Inferior parietal cortex (tissue), 1 donor: ENCODE data around the gene RPTOR.

ENCODE experiments used
- DNase-seq: peaks from one replicate; pipeline ENCODE4 v3.0.0-alpha.2; 2016; ENCODE audit errors: extremely low spot score

The RPTOR gene

DNA sequence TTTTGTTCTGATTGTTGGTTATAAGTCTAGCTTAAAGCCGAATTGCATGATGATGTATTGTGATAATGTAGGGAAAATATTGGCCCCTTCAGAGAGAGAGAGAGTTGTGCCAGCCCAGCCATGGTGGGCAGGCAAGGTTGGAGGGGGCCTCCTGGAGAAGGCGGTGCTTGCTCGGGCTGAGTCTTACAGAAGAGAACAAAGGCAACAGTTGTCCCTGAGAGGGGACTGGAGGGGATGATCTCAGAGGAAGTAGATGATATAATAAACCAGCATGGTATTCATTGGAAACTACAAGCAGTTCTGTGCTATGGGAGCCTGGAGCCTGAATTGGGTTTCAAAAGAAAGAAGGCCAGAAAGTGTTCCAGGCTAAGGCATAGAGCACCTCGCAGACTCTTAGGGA, 173.8 kb downstream of the RPTOR start:
- DNase-seq, result no peak

DNA sequence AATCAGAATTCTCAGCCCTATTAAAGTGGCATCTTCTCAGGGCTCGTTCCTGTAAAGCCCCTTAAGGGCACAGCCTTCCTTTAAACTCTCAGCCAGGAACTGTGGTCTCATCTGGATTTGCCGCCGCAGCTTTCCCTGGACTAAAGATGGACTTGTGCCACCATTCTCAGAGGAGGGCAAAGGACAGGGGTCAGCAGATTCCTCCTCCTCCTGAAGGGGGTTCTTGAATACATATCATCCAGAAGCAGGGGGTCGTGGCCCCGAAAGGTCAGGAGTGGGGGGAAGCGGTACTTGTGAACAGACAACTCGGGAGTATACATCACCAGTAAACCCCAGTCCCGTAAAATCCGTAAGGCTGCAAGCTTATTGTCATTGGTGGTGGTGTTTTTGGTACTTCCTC, 174.8 kb downstream of the RPTOR start:
- DNase-seq, result no peak

DNA sequence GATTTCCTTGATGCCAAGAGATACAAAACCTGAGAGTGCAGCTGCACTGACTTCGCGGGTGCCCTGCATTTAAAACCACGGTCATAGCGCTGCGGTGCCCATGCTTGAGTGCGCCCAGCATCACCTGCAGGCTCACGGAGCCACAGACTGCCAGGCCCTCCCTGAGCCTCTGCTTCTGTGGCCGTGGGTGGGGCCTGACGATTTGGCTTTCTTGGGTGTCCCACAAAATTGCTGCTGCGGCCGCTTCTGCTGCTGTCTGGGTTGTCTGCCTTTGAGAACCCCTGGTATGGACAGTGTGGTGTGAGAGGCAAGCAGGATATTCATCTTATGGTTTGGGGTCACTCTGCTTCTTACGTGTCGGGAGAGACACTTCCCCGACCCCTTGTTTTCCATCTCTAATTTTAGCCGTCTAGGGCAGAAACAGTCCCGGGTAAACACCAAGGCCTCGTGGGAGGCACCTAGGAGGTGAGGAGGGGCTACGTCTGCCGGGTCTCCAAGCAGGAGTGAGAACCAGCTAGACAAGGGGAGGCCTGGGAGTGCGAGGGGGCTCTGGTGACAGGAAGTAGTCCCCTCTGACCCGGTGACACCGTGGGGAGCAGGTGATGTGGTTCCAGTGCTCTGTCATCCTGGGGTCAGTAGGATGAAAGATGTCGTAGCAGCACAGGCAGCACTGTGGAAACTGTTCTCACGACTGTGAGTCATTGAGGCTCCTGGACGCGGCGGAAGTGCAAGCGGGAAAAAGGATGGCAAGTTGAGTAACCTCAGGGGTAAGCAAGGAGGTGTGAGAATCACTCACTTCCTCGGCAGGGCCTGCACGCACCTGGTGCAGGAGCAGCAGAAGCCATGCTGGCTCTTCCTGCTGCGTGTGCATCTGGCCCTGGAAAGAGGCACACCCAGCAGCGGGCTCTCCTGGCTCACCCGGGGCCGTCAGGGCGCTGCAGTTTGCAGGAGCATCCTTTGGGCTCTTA, 176.3 kb downstream of the RPTOR start:
- DNase-seq, result no peak

DNA sequence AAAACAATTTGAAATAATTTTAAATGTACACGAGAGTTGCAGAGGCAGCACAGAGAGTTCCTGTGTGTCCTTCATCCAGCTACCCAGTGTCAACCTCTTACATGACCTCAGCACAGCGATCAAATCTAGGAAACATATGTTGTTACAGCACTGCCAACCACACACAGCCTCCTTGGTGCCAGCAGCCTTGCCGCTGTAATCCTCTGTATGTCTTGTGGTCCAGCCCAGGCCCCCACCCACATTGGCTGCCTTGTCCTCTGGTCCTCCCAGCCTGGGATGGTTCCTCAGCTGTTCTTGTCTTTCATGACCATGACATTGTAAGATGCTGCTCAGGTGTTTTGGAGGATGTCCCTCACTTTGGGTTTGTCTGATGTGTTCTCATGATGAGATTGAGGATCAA, 178.0 kb downstream of the RPTOR start:
- no peak for DNase-seq

DNA sequence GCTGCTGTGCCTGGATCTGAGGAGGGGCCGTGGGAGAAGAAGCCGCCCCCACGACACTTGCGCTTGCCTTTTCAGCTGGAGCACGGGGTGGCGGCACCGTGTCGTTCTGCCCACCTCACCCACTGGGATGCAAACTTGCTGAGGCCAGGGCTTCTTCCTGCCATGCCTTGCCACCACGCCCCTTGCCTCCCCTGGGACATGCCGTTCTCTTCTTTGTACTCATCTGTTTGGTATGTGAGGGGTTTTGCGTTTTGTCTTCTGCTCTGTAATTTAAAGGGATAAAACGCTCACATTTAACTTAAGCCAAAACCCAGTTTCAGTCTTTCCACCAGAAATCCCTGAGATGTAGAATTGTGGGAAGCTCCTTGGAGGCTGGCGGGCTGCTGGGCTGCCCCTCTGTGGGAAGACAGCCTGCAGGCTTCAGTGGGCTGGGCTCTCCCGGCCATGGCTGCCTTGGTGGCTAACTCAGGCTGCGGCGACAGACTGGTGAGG, 180.2 kb downstream of the RPTOR start:
- DNase-seq, result no peak

DNA sequence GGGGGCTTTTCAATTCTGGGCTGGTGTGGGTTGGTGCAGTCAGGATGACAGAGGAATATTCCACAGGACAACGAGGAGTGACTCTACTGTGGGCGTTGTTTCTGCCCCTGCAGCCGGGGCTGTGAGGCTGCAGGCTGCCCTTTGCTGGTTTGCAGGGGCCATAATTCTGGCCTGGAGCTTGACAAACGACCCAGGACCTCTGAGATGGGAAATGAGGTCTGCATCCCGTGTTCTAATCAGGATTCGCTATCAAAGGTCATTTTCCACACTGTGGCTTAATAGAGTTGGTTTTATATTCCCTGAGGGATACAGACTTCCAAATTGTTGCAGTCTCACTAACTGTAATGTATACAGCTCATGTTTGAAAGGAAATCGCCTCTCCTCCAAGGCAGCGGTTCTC, 180.9 kb downstream of the RPTOR start:
- no peak for DNase-seq

DNA sequence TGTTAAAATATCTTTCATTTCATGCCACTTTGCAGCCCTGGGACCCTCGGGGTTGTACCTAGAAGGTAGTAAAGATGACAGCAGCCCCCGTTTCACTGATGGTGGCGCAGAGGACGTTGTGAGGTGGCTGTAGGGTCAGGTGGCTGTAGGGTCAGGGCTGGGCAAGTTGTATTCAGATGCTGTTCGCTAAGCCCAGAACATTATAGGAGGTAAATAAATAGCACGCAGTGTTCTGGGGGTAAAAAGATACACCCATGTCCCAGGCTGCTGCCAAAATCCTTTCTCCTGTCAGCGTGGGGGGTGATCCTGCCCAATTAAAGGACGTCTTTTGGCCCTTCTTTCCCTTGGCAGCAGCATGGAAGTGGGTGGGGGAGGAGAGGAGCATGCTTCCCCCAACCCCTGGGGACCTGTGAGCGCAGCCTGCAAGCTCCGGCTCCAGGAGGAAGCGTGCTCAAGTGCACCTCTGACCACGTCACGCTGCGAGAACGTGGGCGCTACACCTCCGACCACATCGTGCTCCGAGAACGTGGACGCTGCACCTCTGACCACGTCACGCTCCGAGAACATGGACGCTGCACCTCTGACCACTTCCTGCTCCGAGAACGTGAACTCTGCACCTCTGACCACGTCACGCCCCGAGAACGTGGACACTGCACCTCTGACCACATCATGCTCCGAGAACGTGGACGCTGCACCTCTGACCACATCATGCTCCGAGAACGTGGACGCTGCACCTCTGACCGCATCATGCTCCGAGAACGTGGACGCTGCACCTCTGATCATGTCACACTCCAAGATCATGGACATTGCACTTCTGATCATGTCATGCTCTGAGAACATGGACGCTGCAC, 182.1 kb downstream of the RPTOR start:
- no peak for DNase-seq

DNA sequence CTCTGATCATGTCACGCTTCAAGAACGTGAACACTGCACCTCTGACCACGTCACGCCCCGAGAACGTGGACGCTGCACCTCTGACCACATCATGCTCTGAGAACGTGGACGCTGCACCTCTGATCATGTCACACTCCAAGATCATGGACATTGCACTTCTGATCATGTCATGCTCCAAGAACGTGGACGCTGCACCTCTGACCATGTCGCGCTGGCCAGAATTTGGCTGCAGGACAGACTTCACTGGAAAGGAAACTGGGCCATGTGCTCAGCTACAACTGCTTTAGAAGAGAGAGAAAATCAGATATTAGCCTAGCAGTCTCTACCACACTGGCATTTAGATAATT, 182.7 kb downstream of the RPTOR start:
- DNase-seq, result no peak

DNA sequence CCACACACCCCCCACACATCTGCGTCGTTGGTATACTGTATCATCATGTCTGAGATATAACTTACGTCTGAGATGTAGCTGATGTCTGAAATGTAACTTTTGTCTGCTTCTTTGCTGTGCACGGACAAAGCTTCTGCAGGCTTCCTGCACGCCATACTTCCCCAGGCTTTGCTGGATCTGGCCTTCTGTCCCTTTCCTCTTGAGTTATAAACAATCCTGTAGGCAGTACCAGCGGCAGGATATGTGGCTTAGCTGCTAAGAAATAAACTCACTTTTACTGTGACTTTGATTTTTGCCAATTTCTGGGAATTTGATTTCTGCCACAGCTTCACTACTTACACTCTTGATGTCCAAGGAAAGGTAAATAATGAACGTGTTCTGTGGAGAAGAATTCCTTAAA, 184.4 kb downstream of the RPTOR start:
- no peak for DNase-seq

DNA sequence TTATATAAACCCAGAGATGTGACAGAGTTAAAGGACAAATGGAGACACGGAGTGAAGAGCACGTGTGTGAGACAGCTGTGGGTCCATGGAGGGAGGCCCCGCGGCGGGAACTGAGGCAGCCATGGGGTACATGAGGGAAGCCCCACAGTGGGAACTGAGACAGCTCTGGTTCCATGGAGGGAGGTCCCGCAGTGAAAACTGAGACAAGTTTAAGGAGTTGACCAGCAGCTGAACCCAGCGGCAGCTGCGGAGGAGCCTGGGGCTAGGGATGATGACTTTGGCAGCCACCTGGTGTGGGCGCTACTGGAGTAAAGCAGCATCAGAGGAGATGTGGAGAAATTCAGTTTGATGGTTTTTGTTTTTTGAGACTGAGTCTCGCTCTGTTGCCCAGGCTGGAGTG, 185.1 kb downstream of the RPTOR start:
- DNase-seq, result no peak

DNA sequence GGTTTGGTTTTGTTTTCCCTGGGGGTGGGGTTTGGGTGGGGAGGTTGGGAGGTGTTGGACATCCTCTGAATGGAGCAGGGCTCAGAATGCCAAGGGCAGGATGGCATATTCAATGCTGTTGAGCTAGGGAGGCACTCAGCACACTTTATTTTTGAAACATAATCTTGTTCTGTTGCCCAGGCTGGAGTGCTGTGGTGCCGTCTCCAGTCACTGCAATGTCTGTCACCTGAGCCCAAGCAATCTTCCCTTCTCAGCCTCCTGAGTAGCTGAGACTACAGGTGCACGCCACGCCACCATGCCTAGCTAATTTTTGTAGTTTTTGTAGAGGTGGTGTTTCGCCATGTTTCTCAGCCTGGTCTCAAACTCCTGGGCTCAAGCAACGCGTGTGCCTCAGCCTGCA, 186.1 kb downstream of the RPTOR start:
- DNase-seq, result no peak

DNA sequence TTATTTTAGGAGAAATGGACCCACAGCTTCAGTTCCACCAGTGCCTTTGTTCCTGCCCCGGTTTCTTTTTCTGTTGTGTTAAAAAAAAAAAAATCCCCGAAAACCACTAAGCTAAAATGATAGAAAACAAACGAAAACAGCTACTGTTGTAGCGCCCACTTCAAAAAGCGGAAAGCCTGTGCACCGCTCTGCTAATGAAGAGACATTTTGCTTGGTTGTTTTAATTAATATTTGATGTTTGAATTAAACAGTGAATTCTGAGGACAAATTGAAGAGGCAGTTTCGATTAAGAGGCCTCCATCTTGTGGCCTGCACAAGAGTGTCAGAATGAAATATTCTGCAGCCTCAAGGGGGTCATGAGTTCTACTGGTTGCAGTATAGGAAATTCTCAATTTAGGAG, 186.7 kb downstream of the RPTOR start:
- DNase-seq, result no peak

DNA sequence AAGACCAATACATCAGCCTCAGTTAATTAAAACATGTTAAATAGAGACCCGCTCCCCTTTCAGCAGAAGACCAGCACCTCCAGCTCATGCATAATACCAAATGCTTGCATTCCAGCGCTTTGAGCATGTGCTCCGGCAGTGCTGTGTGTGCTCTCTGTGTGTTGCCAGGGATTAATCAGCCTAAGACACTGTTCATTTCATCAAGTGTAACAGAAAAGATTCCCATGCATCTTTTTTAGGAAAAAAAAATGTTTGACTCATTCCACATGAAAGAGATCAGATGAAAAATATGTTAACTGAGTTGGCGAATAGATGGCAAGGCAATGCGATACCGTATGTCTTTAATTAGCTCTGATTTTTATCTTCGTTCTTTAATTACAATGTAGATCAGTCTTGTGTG, 187.6 kb downstream of the RPTOR start:
- no peak for DNase-seq

DNA sequence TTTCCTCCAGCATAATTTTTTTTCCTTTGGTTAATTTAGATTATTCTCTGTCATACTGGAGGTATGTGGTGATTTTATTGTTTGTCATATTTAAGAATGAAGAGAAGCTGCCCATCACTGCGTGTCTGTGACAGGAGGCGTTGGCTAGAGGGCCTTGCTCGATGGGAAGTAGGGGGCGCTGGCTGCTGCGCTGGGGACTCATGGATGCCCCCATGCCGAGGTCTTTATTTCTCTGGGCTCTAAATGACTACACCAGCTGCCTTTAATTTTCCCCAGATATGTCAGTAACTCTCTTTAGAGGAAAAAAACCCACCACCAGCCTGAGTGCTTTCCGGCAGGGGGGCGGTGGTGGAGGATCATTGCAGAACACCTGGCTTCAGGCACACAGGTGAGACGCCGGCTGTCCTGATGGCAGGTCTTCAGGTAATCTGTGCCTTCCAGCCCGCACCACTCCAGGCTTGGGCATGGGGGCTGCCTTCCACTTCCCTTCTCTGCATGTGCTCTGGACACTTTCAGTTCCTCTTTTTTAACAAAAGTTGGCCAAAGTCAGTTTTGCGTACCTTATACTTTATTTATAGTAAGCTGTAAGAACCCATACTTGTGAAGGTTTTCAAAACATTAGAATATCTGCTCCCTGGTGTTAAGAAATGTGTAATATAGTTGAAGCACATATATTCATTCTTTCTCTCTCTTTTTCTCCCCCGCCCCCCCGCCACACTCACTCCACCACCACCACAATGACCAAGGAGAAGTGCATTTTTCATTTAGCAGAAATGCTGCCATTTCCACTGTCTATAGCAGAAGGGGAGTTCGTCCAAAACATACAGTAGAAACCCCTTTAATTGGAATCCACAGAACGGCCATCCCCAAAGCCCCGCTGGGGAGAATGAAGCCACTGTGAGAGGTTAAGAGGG, 192.7 kb downstream of the RPTOR start:
- DNase-seq, result no peak

DNA sequence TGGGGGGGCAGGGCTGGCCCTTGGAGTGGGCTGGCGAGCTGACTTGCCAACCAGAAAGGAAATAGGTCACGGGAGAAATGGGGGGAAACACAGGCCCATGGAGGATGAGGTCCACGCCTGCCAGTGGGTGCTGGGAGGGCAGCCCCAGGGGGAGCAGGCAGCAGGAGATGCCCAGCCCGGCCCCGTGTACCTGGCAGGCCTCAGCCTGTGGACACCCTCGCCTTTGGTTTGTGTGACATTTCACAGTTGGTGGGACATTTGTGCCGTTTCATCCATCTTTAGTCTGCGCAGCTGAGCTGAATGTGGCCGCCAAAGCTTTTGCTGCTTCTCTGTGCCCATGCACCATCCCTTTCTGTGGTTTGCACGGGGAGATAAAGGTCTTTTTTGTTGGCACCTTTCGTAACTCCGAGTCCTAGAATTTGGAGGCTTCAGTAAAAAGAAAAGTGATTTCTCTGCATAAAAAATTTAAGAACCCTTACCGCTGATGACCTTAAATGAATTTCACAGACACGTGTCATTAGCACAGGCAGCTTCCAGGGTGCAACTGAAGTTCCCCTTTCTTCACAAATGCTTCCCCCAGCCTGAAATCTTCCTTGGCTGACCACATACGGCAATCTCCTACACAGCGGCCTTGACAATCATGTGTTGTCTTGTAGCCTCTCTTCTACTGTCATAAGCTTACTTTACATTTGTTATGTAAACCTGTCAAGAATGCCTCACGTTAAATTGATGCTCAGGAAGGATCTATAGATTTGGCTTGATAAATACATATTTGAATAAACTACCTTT, 193.6 kb downstream of the RPTOR start:
- no peak for DNase-seq

DNA sequence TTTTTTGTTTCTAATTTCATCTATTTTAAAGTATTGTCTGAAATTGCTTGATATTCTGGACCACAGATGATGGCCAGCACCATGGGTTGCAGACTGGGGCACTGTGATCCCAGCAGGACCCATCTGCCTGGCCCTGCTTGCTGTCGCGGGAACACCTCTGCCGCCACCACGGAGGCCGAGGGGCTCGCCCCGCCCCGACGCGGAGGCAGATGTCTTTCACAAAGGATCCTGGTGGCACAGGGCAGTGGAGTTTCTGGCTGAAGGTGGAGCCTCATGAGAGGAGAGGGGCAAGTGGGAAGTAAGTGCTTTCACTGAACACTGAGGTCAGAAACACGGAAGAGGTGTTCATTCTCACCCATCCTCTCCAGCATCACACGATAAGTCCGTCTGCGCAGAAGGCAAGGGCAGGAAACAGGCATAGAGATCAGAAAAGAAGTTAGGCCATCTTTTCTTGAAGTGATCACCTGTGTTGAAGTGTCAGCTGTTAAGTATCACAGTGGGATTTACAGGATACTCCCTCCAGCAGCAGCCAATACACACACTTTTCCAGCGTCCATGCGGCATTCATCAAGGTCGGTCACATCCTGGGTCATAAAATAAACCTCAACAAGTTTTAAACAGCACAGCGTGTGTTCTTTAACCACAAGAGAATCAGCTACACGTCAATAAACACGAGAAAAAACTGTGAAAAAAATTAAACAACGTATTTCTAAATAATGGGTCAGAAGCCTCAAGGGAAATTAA, 194.5 kb downstream of the RPTOR start:
- no peak for DNase-seq

DNA sequence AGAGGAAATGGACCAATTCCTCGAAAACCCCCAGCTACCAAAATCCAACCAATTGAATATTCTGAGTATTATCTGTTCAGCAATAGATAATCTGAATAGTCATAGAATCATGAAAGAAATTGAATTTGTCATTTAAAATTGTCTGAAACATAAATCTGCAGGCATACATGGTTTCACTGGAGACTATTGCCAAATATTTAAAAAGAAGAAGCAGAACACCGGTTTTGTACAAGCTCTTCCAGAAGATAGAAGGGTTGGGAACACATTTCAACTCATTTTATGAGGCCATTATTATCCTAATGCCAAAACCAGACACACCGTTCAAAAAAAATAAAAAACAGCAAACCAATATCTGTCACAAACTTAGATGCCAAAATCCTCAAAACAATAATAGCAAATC, 195.5 kb downstream of the RPTOR start:
- no peak for DNase-seq

DNA sequence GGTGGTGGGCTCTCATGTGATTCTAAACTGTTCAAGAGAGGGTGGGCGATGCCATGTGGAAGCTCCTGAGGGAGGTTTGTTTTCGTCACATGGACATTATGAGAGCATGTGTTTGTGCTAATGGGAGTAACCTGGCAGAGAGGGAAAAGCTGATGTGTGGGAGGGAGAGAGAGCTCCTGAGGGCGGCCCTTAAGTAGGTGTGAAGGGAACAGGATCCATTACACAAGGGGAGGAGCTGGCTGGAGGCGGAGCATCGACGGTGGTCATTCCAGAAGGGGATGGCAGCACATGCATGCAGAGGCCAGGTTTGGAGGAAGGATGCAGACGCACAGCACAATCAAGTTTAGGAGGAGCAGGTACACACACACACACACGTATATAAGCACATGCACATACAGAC, 197.5 kb downstream of the RPTOR start:
- no peak for DNase-seq

DNA sequence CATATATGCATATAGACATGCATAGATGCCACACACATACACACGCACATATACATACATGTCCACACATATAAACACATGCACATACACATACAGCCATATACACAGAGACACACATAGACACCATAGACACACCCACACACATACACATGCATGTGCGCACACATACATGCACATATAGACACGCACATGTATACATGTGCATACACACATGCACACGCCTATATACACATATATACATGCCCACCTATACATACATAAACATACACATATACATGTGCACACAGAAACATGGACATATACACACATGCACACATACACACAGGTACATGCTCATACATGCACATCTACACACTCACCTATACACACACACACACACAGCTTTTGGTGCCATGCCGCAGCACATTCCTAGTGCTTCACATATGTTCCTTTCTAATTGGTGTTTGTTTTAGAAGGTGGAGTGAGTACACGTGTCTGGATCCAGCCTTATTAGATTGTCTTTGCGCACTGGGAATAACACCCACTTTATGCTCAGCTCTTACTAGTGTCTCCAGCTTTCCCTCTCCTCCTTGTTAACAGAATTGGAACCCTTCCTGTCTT, 198.0 kb downstream of the RPTOR start:
- DNase-seq, result no peak
